Measurements from ENCODE around the gene OMP.

- TF ChIP-seq CTCF (IDR thresholded peaks at IDR 0.05) (no peak), EZH2 (IDR thresholded peaks at IDR 0.05; ENCODE audit: borderline replicate concordance, insufficient read depth, low read depth, low read length, poor library complexity, severe bottlenecking) (no peak)
Measured at GRCh38 chr11:77055913-77056312, 46.7 kb upstream of the OMP start.
